ENCODE data around the gene ALK.
A peak's percentile ranks its signal among the peaks of the same experiment; 100 is the strongest.

Gene ALK

GRCh38 chr2:29900971-29901633 lies 20.3 kb downstream of the ALK start:
- no peak for DNase-seq

GRCh38 chr2:29898999-29899398 lies 22.4 kb downstream of the ALK start:
- no peak for DNase-seq

- DNase-seq = no peak
Measured at GRCh38 chr2:29894822-29895614, 26.4 kb downstream of the ALK start.

GRCh38 chr2:29892585-29893259 lies 28.7 kb downstream of the ALK start:
- DNase-seq = no peak

GRCh38 chr2:29881089-29881730 lies 40.2 kb downstream of the ALK start:
- no peak for DNase-seq

- no peak for DNase-seq
Measured at GRCh38 chr2:29880084-29880483, 41.3 kb downstream of the ALK start.

GRCh38 chr2:29879456-29879855 lies 41.9 kb downstream of the ALK start:
- no peak for DNase-seq

GRCh38 chr2:29878898-29879297 lies 42.5 kb downstream of the ALK start:
- no peak for DNase-seq

GRCh38 chr2:29876374-29876773 lies 45.0 kb downstream of the ALK start:
- DNase-seq = no peak

- DNase-seq = no peak
Measured at GRCh38 chr2:29874745-29875144, 46.6 kb downstream of the ALK start.

- no peak for DNase-seq
Measured at GRCh38 chr2:29872870-29873269, 48.5 kb downstream of the ALK start.

- no peak for DNase-seq
Measured at GRCh38 chr2:29871541-29871940, 49.8 kb downstream of the ALK start.

- no peak for DNase-seq
Measured at GRCh38 chr2:29865512-29865911, 55.9 kb downstream of the ALK start.

- no peak for DNase-seq
Measured at GRCh38 chr2:29864988-29865387, 56.4 kb downstream of the ALK start.

- DNase-seq = no peak
Measured at GRCh38 chr2:29855924-29856639, 65.3 kb downstream of the ALK start.

- no peak for DNase-seq
Measured at GRCh38 chr2:29850794-29851193, 70.6 kb downstream of the ALK start.

- no peak for DNase-seq
Measured at GRCh38 chr2:29848566-29849310, 72.6 kb downstream of the ALK start.

- no peak for DNase-seq
Measured at GRCh38 chr2:29847886-29848285, 73.5 kb downstream of the ALK start.

GRCh38 chr2:29844713-29845326 lies 76.6 kb downstream of the ALK start:
- no peak for DNase-seq

- DNase-seq = peak; percentile 21
Measured at GRCh38 chr2:29841386-29842004, 79.9 kb downstream of the ALK start.

- DNase-seq = no peak
Measured at GRCh38 chr2:29839306-29839705, 82.1 kb downstream of the ALK start.

Measured in activated CD4-positive, alpha-beta T cell treated with anti-CD3 and anti-CD28 coated beads, Interleukin-10, Interleukin-2, amounts not matched to agents 100 ng/mL and 50 ng/mL, durations not matched to agents 16 hours and 8 hours (primary cell).